ENCODE data around the gene AUTS2. TPM values are rescaled to one million over a fixed set of nuclear protein-coding genes. Genes with fewer than 3 reads are reported as not detected.

Gene AUTS2
- total RNA-seq, 1 donor from 2014 or later = 53.0 TPM

- intact Hi-C loops (cut with DNase I) = no loop called here
- Histone ChIP-seq H3K27me3 (no peaks in the 10 kb centered on the region), H3K4me3 (no peak overlapping the region), H3K27ac (no peak overlapping the region), H3K4me1 (peaks cover 15% of the 10 kb centered on the region), H3K36me3 (no peaks in the 10 kb centered on the region), H3K9me3 (no peaks in the 10 kb centered on the region)
- TF ChIP-seq CTCF (IDR thresholded peaks at IDR 0.05) (no peak), POLR2A (IDR thresholded peaks at IDR 0.05) (no peak), POLR2AphosphoS5 (IDR thresholded peaks at IDR 0.05; ENCODE audit: insufficient read depth in 1 of 2, low read depth in 1 of 2) (no peak)
- DNase-seq (ENCODE audit: extremely low spot score in 2 of 2) = no peak
These were observed 449.7 kb downstream of the AUTS2 start for GRCh38 chr7:70047891-70048448.

- TF ChIP-seq CTCF (IDR thresholded peaks at IDR 0.05) = no peak
- intact Hi-C loops (cut with DNase I) = no loop called here
- Histone ChIP-seq H3K36me3 (no peaks in the 10 kb centered on the region), H3K4me1 (no peaks in the 10 kb centered on the region), H3K27me3 (no peaks in the 10 kb centered on the region), H3K27ac (no peak overlapping the region), H3K4me3 (no peak overlapping the region), H3K9me3 (no peaks in the 10 kb centered on the region)
- no peak for DNase-seq (ENCODE audit: extremely low spot score in 2 of 2)
These were observed 453.5 kb downstream of the AUTS2 start for GRCh38 chr7:70051726-70052125.

- intact Hi-C loops (cut with DNase I) = no loop called here
- no peaks in the 10 kb centered on the region for H3K9me3 ChIP-seq
- DNase-seq (ENCODE audit: extremely low spot score in 2 of 2) = no peak
- H3K4me1 ChIP-seq = no peaks in the 10 kb centered on the region
- H3K27ac ChIP-seq = no peak overlapping the region
- H3K36me3 ChIP-seq = no peaks in the 10 kb centered on the region
- no peaks in the 10 kb centered on the region for H3K27me3 ChIP-seq
- H3K4me3 ChIP-seq = no peak overlapping the region
- TF ChIP-seq CTCF (IDR thresholded peaks at IDR 0.05) = no peak
These were observed 454.4 kb downstream of the AUTS2 start for GRCh38 chr7:70052691-70053090.

- DNase-seq (ENCODE audit: extremely low spot score in 2 of 2) = no peak
- TF ChIP-seq POLR2A (IDR thresholded peaks at IDR 0.05) (no peak), POLR2AphosphoS5 (IDR thresholded peaks at IDR 0.05; ENCODE audit: insufficient read depth in 1 of 2, low read depth in 1 of 2) (no peak), CTCF (IDR thresholded peaks at IDR 0.05) (no peak)
- H3K9me3 ChIP-seq = no peaks in the 10 kb centered on the region
- no peaks in the 10 kb centered on the region for H3K36me3 ChIP-seq
- intact Hi-C loops (cut with DNase I) = no loop called here
- H3K27me3 ChIP-seq = no peaks in the 10 kb centered on the region
- no peak overlapping the region for H3K27ac ChIP-seq
- H3K4me1 ChIP-seq = no peaks in the 10 kb centered on the region
- no peak overlapping the region for H3K4me3 ChIP-seq
These were observed 455.1 kb downstream of the AUTS2 start for GRCh38 chr7:70053421-70053820.

- H3K4me3 ChIP-seq = no peak overlapping the region
- no peaks in the 10 kb centered on the region for H3K9me3 ChIP-seq
- H3K27ac ChIP-seq = no peak overlapping the region
- TF ChIP-seq CTCF (IDR thresholded peaks at IDR 0.05) = no peak
- TF ChIP-seq POLR2AphosphoS5 (IDR thresholded peaks at IDR 0.05; ENCODE audit: insufficient read depth in 1 of 2, low read depth in 1 of 2) = no peak
- no peak for TF ChIP-seq POLR2A (IDR thresholded peaks at IDR 0.05)
- H3K27me3 ChIP-seq = no peaks in the 10 kb centered on the region
- no peak for DNase-seq (ENCODE audit: extremely low spot score in 2 of 2)
- H3K36me3 ChIP-seq = no peaks in the 10 kb centered on the region
- no peaks in the 10 kb centered on the region for H3K4me1 ChIP-seq
- intact Hi-C loops (cut with DNase I) = no loop called here
These were observed 455.7 kb downstream of the AUTS2 start for GRCh38 chr7:70053989-70054388.

Measured in vagina (tissue), 2 donors.